DND-41 (cell line): ENCODE data around the gene RPEL1.

Experiments used
- ATAC-seq: fragments of 200-7000 bp; cut with Tn5 transposase; 3 replicates; pipeline ENCODE4 v1.9.1; 2021; ENCODE audit warnings: low read depth; ENCODE audit not compliant: insufficient read depth
- DNase-seq: peaks from one replicate; pipeline ENCODE4 v3.0.0-alpha.2; 2020
- H2AFZ ChIP-seq: 2 replicates; pipeline ENCODE4 v1.6.0; 2012; ENCODE audit warnings: low read depth, low read length
- H3K27ac ChIP-seq: 2 replicates; pipeline ENCODE4 v1.5.1; 2012; ENCODE audit warnings: low read length, inconsistent platforms
- H3K27me3 ChIP-seq: fragments of 200-600 bp; sonication (generic); 2 replicates; pipeline ENCODE4 v1.6.0; 2012; ENCODE audit warnings: low read length, mild to moderate bottlenecking, inconsistent platforms; ENCODE audit not compliant: insufficient read depth, poor library complexity
- H3K36me3 ChIP-seq: 2 replicates; pipeline ENCODE4 v1.5.1; 2012; ENCODE audit warnings: low read length, inconsistent platforms; ENCODE audit not compliant: insufficient read depth
- H3K4me1 ChIP-seq: 2 replicates; pipeline ENCODE4 v1.5.1; 2012; ENCODE audit warnings: mild to moderate bottlenecking, low read length; ENCODE audit not compliant: insufficient read depth
- H3K4me2 ChIP-seq: 2 replicates; pipeline ENCODE4 v1.6.0; 2012; ENCODE audit warnings: mild to moderate bottlenecking, moderate library complexity, low read length, inconsistent platforms; ENCODE audit not compliant: insufficient read depth
- H3K4me3 ChIP-seq, 2 experiments: fragments of 200-600 bp in 1 of 2; shearing (Covaris generic) in 1 of 2; 2 replicates each; pipeline ENCODE4 v1.5.1; 2012 to 2016; ENCODE audit warnings: inconsistent platforms in 2 of 2, low read length in 2 of 2, mild to moderate bottlenecking in 2 of 2, low read depth in 1 of 2, moderate library complexity in 1 of 2
- H3K79me2 ChIP-seq: 2 replicates; pipeline ENCODE4 v1.6.0; 2012; ENCODE audit warnings: low read length, inconsistent platforms; ENCODE audit not compliant: insufficient read depth
- H3K9ac ChIP-seq: 2 replicates; pipeline ENCODE4 v1.6.0; 2012; ENCODE audit warnings: low read depth, mild to moderate bottlenecking, inconsistent platforms, low read length, moderate library complexity
- H3K9me3 ChIP-seq: 2 replicates; pipeline ENCODE4 v1.5.1; 2012; ENCODE audit warnings: low read length, moderate library complexity, mild to moderate bottlenecking, inconsistent platforms; ENCODE audit not compliant: insufficient read depth, severe bottlenecking
- H4K20me1 ChIP-seq: 2 replicates; pipeline ENCODE4 v1.6.0; 2012; ENCODE audit warnings: low read length; ENCODE audit not compliant: insufficient read depth
- CTCF ChIP-seq: IDR thresholded peaks from 2 replicates; pipeline ENCODE4 v1.5.1; 2012; ENCODE audit warnings: borderline replicate concordance, low read length, moderate library complexity, mild to moderate bottlenecking; ENCODE audit not compliant: poor library complexity, severe bottlenecking; ENCODE audit errors: extremely low read depth
- EZH2 ChIP-seq: IDR thresholded peaks from 3 replicates; pipeline ENCODE4 v1.6.1; 2012; ENCODE audit warnings: borderline replicate concordance, low read depth, mild to moderate bottlenecking, moderate library complexity, low read length, inconsistent platforms; ENCODE audit not compliant: severe bottlenecking

RPEL1 gene

GRCh38 chr10:103265717-103266329 lies 20.1 kb downstream of the RPEL1 start:
- ATAC-seq: peak; percentile 71

GRCh38 chr10:103273041-103273441 lies 27.4 kb downstream of the RPEL1 start:
- no peak overlapping the region for H3K27ac ChIP-seq
- H3K4me2 ChIP-seq: no peak overlapping the region
- no peak for DNase-seq

More at GRCh38 chr10:103265717-103266329, 20.1 kb downstream of the RPEL1 start:
- no peak overlapping the region for H2AFZ ChIP-seq
- no peak overlapping the region for H3K4me3 ChIP-seq
- H3K9ac ChIP-seq: no peak overlapping the region
- no peaks in the 10 kb centered on the region for H3K36me3 ChIP-seq
- no peaks in the 10 kb centered on the region for H3K79me2 ChIP-seq
- no peaks in the 10 kb centered on the region for H3K9me3 ChIP-seq
- H3K4me2 ChIP-seq: no peak overlapping the region
- H3K27ac ChIP-seq: no peak overlapping the region
- TF ChIP-seq CTCF (no peak), EZH2 (no peak)
- H3K27me3 ChIP-seq: no peaks in the 10 kb centered on the region
- DNase-seq: peak; percentile 69
- no peaks in the 10 kb centered on the region for H4K20me1 ChIP-seq
- H3K4me1 ChIP-seq: no peaks in the 10 kb centered on the region

GRCh38 chr10:103276251-103276895 lies 30.7 kb downstream of the RPEL1 start:
- Histone ChIP-seq H2AFZ (no peak overlapping the region), H3K9me3 (no peaks in the 10 kb centered on the region), H3K27me3 (no peaks in the 10 kb centered on the region), H3K79me2 (no peaks in the 10 kb centered on the region), H3K36me3 (no peaks in the 10 kb centered on the region), H3K4me1 (peaks cover 5% of the 10 kb centered on the region), H3K4me3 (no peak overlapping the region), H3K9ac (no peak overlapping the region), H3K4me2 (no peak overlapping the region), H4K20me1 (no peaks in the 10 kb centered on the region; the same call in 1 of the 2 replicates), H3K27ac (no peak overlapping the region)
- DNase-seq (no peak), ATAC-seq (no peak)
- TF ChIP-seq EZH2: no peak
- no peak for TF ChIP-seq CTCF

More at GRCh38 chr10:103273041-103273441, 27.4 kb downstream of the RPEL1 start:
- Histone ChIP-seq H3K79me2 (no peaks in the 10 kb centered on the region), H3K36me3 (no peaks in the 10 kb centered on the region), H4K20me1 (no peaks in the 10 kb centered on the region; the same call in 1 of the 2 replicates), H3K4me1 (peaks cover 5% of the 10 kb centered on the region), H3K27me3 (no peaks in the 10 kb centered on the region), H3K9ac (no peak overlapping the region), H3K4me3 (no peak overlapping the region), H2AFZ (no peak overlapping the region), H3K9me3 (no peaks in the 10 kb centered on the region)
- TF ChIP-seq CTCF: no peak
- no peak for TF ChIP-seq EZH2
- no peak for ATAC-seq
